Esophagus squamous epithelium (tissue), 4 donors: ENCODE data around the gene CCL25.

Experiments used
- CTCF ChIP-seq, 6 experiments: fragments of 450-650 bp in 4 of 6; fragments of 200-600 bp in 2 of 6; sonication (generic) in 2 of 6; IDR thresholded peaks; one replicate each; pipeline ENCODE4 v1.5.1; 2016 to 2019; ENCODE audit warnings: antibody characterized with exemption in 6 of 6, mild to moderate bottlenecking in 4 of 6, moderate library complexity in 4 of 6
- POLR2A ChIP-seq, 4 donors: fragments of 450-650 bp; IDR thresholded peaks; one replicate each; pipeline ENCODE4 v1.6.1; 2017; ENCODE audit warnings: antibody characterized with exemption in 4 of 4, mild to moderate bottlenecking in 4 of 4, moderate library complexity in 3 of 4

GRCh38 chr19:8064911-8065874 lies 12.6 kb downstream of the CCL25 start:
- TF ChIP-seq CTCF (IDR thresholded peaks at IDR 0.05) (no peak), POLR2A (IDR thresholded peaks at IDR 0.05) (no peak)
